Stimulated activated CD8-positive, alpha-beta memory T cell treated with anti-CD3 and anti-CD28 coated beads, Interleukin-4, amount 100 ng/mL, for 24 hours (primary cell): Measurements from ENCODE around the gene IGFLR1.
"Not testable (repeated sequence)": the region's sequence is repeated elsewhere in the genome, so short reads cannot be mapped to it uniquely, and the experiment has no call there.

Source experiments
- DNase-seq: peaks from one replicate; pipeline ENCODE4 v3.0.0-alpha.2; 2020; ENCODE audit warnings: low read depth

IGFLR1 gene

GRCh38 chr19:35739275-35740107, 2.8 kb downstream of the IGFLR1 start:
- no peak for DNase-seq

GRCh38 chr19:35738887-35739229, 3.4 kb downstream of the IGFLR1 start:
- no peak for DNase-seq

- DNase-seq, result no peak
Measured at GRCh38 chr19:35738021-35738886, 4.0 kb downstream of the IGFLR1 start.

- DNase-seq, result no peak
Measured at GRCh38 chr19:35736913-35737886, 5.1 kb downstream of the IGFLR1 start.

GRCh38 chr19:35734889-35735288, 7.4 kb downstream of the IGFLR1 start:
- no peak for DNase-seq

- DNase-seq, result no peak
Measured at GRCh38 chr19:35734273-35734672, 8.0 kb downstream of the IGFLR1 start.

- no peak for DNase-seq
Measured at GRCh38 chr19:35733180-35734125, 8.8 kb downstream of the IGFLR1 start.

- no peak for DNase-seq
Measured at GRCh38 chr19:35732540-35733179, 9.6 kb downstream of the IGFLR1 start.

GRCh38 chr19:35731779-35732405, 10.4 kb downstream of the IGFLR1 start:
- DNase-seq, result no peak

GRCh38 chr19:35731353-35731752, 10.9 kb downstream of the IGFLR1 start:
- no peak for DNase-seq

GRCh38 chr19:35730326-35730725, 11.9 kb downstream of the IGFLR1 start:
- no peak for DNase-seq

- DNase-seq, result no peak
Measured at GRCh38 chr19:35729763-35730162, 12.5 kb downstream of the IGFLR1 start.

GRCh38 chr19:35729021-35729420, 13.2 kb downstream of the IGFLR1 start:
- no peak for DNase-seq

GRCh38 chr19:35727956-35728706, 14.1 kb downstream of the IGFLR1 start:
- no peak for DNase-seq

GRCh38 chr19:35727053-35727955, 14.9 kb downstream of the IGFLR1 start:
- no peak for DNase-seq

GRCh38 chr19:35725216-35725861, 16.9 kb downstream of the IGFLR1 start:
- DNase-seq, result no peak

GRCh38 chr19:35724560-35724959, 17.7 kb downstream of the IGFLR1 start:
- no peak for DNase-seq

GRCh38 chr19:35724132-35724531, 18.1 kb downstream of the IGFLR1 start:
- DNase-seq, result not testable (repeated sequence)
